ENCODE results near the gene LONRF2. TPM values are rescaled to one million over a fixed set of nuclear protein-coding genes. Genes with fewer than 3 reads are reported as not detected.

Gene LONRF2
- total RNA-seq, 1 experiment from 2014 or later, result 2.7 TPM

GRCh38 chr2:100299548-100299947, 22.8 kb downstream of the LONRF2 start:
- Histone ChIP-seq H3K9ac (ENCODE audit: extremely low read depth, insufficient read length, low read length) (no peak overlapping the region), H3K4me1 (ENCODE audit: insufficient read depth, low read length) (no peaks in the 10 kb centered on the region), H2BK15ac (ENCODE audit: low read depth, low read length) (no peak overlapping the region), H3K18ac (ENCODE audit: insufficient read length, low read depth, low read length) (no peak overlapping the region), H2AFZ (ENCODE audit: low read length) (no peak overlapping the region), H3T11ph (ENCODE audit: low read length) (no peak overlapping the region), H2BK20ac (ENCODE audit: low read depth, low read length, poor library complexity, severe bottlenecking) (no peak overlapping the region), H4K5ac (ENCODE audit: insufficient read length, low read depth, low read length) (no peak overlapping the region), H2BK120ac (ENCODE audit: low read depth, low read length, poor library complexity, severe bottlenecking) (no peak overlapping the region), H3K79me2 (ENCODE audit: insufficient read depth, low read length) (no peaks in the 10 kb centered on the region), H3K9me3 (ENCODE audit: control insufficient read depth, low read depth, low read length) (no peaks in the 10 kb centered on the region), H3K4me2 (ENCODE audit: insufficient read depth, insufficient read length, low read length) (no peak overlapping the region), H3K79me1 (ENCODE audit: insufficient read depth, low read depth, low read length, poor library complexity, severe bottlenecking) (no peaks in the 10 kb centered on the region), H4K8ac (replicated peaks; ENCODE audit: insufficient read length, low read depth, low read length) (no peak overlapping the region), H2BK5ac (ENCODE audit: insufficient read length, low read length) (no peak overlapping the region), H3K4ac (ENCODE audit: low read depth, low read length) (no peak overlapping the region), H3K27ac (ENCODE audit: insufficient read length, low read depth, low read length) (no peak overlapping the region), H2AK5ac (ENCODE audit: insufficient read length, low read length) (no peak overlapping the region), H3K27me3 (ENCODE audit: insufficient read depth, low read length) (no peaks in the 10 kb centered on the region), H3K23me2 (ENCODE audit: insufficient read length, low read depth, low read length, poor library complexity, severe bottlenecking) (no peaks in the 10 kb centered on the region), H2BK12ac (ENCODE audit: insufficient read length, low read depth, low read length) (no peak overlapping the region), H3K23ac (ENCODE audit: insufficient read length, low read depth, low read length) (no peak overlapping the region), H4K91ac (ENCODE audit: insufficient read length, low read depth, low read length) (no peak overlapping the region), H4K20me1 (ENCODE audit: control insufficient read depth, insufficient read depth, insufficient read length) (no peaks in the 10 kb centered on the region), H3K14ac (ENCODE audit: insufficient read depth, low read length) (no peak overlapping the region), H3K56ac (ENCODE audit: insufficient read length, low read depth, low read length) (no peak overlapping the region)
- no peak for DNase-seq
- no CpG with 5 or more reads among the region's 5 CpGs for WGBS (ENCODE audit: extremely low coverage, insufficient read length, low lambda C conversion rate)
- Mint-ChIP-seq H3K27me3 (ENCODE audit: low read depth) (no peaks in the 10 kb centered on the region), H3K4me3 (no peak overlapping the region), H3K4me1 (peaks cover 3 to 5% of the 10 kb centered on the region in 2 experiments; a peak in 2 of 4 replicates), H3K9me3 (peaks cover 7 to 10% of the 10 kb centered on the region in 2 experiments; a peak in 4 of 5 replicates), H3K36me3 (ENCODE audit: insufficient read depth in 1 of 3, low read depth in 3 of 3) (peaks cover 3 to 10% (median 9%) of the 10 kb centered on the region in 3 experiments; a peak in 5 of 7 replicates), H3K27ac (no peak overlapping the region)
- TF ChIP-seq CTCF (conservative IDR thresholded peaks at IDR 0.05), result no peak

All from H9 (cell line).